OCI-LY3 (cell line): Measurements from ENCODE around the gene ERC2.

Experiments used
- CTCF ChIP-seq: fragments of 200-600, 300-600 bp; sonication (generic); IDR thresholded peaks from 2 replicates; pipeline ENCODE4 v1.5.1; 2014; ENCODE audit warnings: antibody characterized with exemption, low read length, low read depth
- EZH2phosphoT487 ChIP-seq: fragments of 200-600 bp; shearing (Covaris generic); IDR thresholded peaks from 2 replicates; pipeline ENCODE4 v1.6.1; 2018; ENCODE audit warnings: antibody characterized with exemption, mixed run types, low read depth

GRCh38 chr3:56323986-56324420 lies 144.3 kb downstream of the ERC2 start:
- TF ChIP-seq CTCF (no peak), EZH2phosphoT487 (no peak)
